ENCODE measurements around the gene KCNS1. TPM values are rescaled to one million over a fixed set of nuclear protein-coding genes. Genes with fewer than 3 reads are reported as not detected.

The KCNS1 gene
- total and polyA plus RNA-seq, 8 donors, result 0.30 TPM; not detected in 7

- 42 to 74% (median 47%) methylated on average over 7 of the region's 7 CpGs for WGBS, 5 donors
- no peak overlapping the region for H3K27ac ChIP-seq
- intact Hi-C loops (cut with DNase I; ENCODE audit: low total_unique reads), result no loop called here
- H3K9me3 ChIP-seq, result no peaks in the 10 kb centered on the region
- peaks cover 0 to 51% (median 15%) of the 10 kb centered on the region in 4 donors for H3K36me3 ChIP-seq
- H3K4me3 ChIP-seq, result no peak overlapping the region
- H3K27me3 ChIP-seq, result no peaks in the 10 kb centered on the region
- H3K4me1 ChIP-seq, result peaks cover 0 to 44% (median 12%) of the 10 kb centered on the region in 4 donors
- TF ChIP-seq POLR2AphosphoS5 (IDR thresholded peaks at IDR 0.05) (no peak), POLR2A (IDR thresholded peaks at IDR 0.05) (no peak), EP300 (IDR thresholded peaks at IDR 0.05) (no peak), CTCF (IDR thresholded peaks at IDR 0.05) (no peak)
- peak in 1 of 2 donors; percentile 39 for DNase-seq
Observed at GRCh38 chr20:45052698-45053429, 48.1 kb downstream of the KCNS1 start.

GRCh38 chr20:45051204-45052060 is 49.5 kb downstream of the KCNS1 start:
- DNase-seq, result no peak
- no peaks in the 10 kb centered on the region for H3K27me3 ChIP-seq
- 79 to 87% (median 82%) methylated on average over 3 of the region's 3 CpGs for WGBS, 5 donors
- intact Hi-C loops (cut with DNase I; ENCODE audit: low total_unique reads), result no loop called here
- peaks cover 0 to 41% (median 7%) of the 10 kb centered on the region in 4 donors for H3K36me3 ChIP-seq
- H3K4me1 ChIP-seq, result peaks cover 0 to 36% (median 7%) of the 10 kb centered on the region in 4 donors
- TF ChIP-seq EP300 (IDR thresholded peaks at IDR 0.05) (no peak), POLR2AphosphoS5 (IDR thresholded peaks at IDR 0.05) (no peak), CTCF (IDR thresholded peaks at IDR 0.05) (no peak), POLR2A (IDR thresholded peaks at IDR 0.05) (no peak)
- no peaks in the 10 kb centered on the region for H3K9me3 ChIP-seq
- no peak overlapping the region for H3K4me3 ChIP-seq
- no peak overlapping the region for H3K27ac ChIP-seq

GRCh38 chr20:45049904-45050471 is 50.9 kb downstream of the KCNS1 start:
- WGBS, 5 donors, result 61 to 68% (median 66%) methylated on average over 5 of the region's 5 CpGs
- Histone ChIP-seq H3K4me1 (peaks cover 0 to 32% (median 6%) of the 10 kb centered on the region in 4 donors), H3K27ac (no peak overlapping the region), H3K27me3 (no peaks in the 10 kb centered on the region), H3K4me3 (no peak overlapping the region), H3K9me3 (no peaks in the 10 kb centered on the region), H3K36me3 (peaks cover 3 to 33% (median 7%) of the 10 kb centered on the region in 4 donors)
- TF ChIP-seq EP300 (IDR thresholded peaks at IDR 0.05) (no peak), POLR2A (IDR thresholded peaks at IDR 0.05) (no peak), POLR2AphosphoS5 (IDR thresholded peaks at IDR 0.05) (no peak), CTCF (IDR thresholded peaks at IDR 0.05) (no peak)
- DNase-seq, result peak in 1 of 2 donors; percentile 20
- intact Hi-C loops (cut with DNase I; ENCODE audit: low total_unique reads), result no loop called here

GRCh38 chr20:45049438-45049837 is 51.5 kb downstream of the KCNS1 start:
- intact Hi-C loops (cut with DNase I; ENCODE audit: low total_unique reads), result no loop called here
- Histone ChIP-seq H3K36me3 (peaks cover 3 to 29% (median 7%) of the 10 kb centered on the region in 4 donors), H3K4me3 (no peak overlapping the region), H3K27me3 (no peaks in the 10 kb centered on the region), H3K27ac (no peak overlapping the region), H3K4me1 (peaks cover 0 to 33% (median 7%) of the 10 kb centered on the region in 4 donors), H3K9me3 (no peaks in the 10 kb centered on the region)
- WGBS, 5 donors, result 66 to 80% (median 71%) methylated on average over 3 of the region's 3 CpGs
- no peak for TF ChIP-seq CTCF (IDR thresholded peaks at IDR 0.05)
- no peak for TF ChIP-seq POLR2A (IDR thresholded peaks at IDR 0.05)
- no peak for TF ChIP-seq EP300 (IDR thresholded peaks at IDR 0.05)
- TF ChIP-seq POLR2AphosphoS5 (IDR thresholded peaks at IDR 0.05), result no peak
- no peak for DNase-seq

All from stomach (tissue), 9 donors.